Ramos (cell line): ENCODE measurements around the gene TPM2.

Experiments used
- in situ Hi-C: fragments of 300-500 bp; cut with MboI; formaldehyde crosslinking; loops from one replicate; pipeline ENCODE4 v1.14.3; 2022; ENCODE audit warnings: low sequenced_read_pairs; ENCODE audit not compliant: unreplicated experiment

TPM2 gene

GRCh38 chr9:35689542-35690293 lies at the start of gene TPM2:
TPM2 (minus strand) TSS chr9:35689925; CDS start chr9:35689817, 108 bp downstream.
- in situ Hi-C loops, result no loop called here

DNA sequence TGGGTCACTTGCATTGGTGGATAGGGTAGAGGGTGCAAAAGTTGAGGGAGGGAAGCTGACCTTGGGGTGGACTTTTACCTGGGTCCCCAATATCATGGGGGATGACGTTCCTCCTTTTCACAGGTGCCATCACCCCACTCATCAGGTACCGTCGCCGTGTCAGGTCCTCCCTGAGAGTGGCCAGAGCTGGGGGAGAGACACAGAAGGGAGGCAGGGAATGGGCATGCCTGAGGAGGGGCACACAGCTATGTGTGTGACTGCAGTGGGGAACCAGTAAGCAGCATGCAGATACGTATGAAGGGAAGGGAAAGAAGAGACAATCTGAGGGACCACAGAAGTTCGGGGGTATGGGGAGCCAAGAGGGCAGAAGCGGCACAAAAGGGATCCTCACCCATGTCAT lies 49.2 kb upstream of the TPM2 start:
- in situ Hi-C loops, result loop anchor here (25.0 kb wide), 1 partner anchor 652 kb away; the partner anchor contains the start of genes FANCG and PIGO

DNA sequence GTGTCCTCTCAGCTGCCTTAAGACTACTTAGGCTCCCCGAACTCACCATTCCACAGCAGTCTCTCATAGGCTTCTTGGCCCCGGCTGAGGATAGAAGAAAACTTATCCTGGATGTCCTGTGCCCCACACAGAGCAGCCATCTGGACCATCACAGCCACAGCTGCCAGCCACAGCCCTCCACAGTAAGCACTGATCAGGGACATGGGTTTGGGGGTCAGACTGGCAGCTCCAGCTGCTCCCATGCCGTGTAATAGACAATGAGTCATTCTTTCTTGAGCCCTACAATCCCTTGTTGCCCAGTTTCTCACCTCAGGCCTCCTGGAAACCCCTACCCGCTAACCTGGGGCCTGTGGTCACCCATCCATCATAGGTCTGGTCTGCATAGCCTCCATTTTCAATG lies 48.5 kb upstream of the TPM2 start:
- in situ Hi-C loops, result loop anchor here (25.0 kb wide), 1 partner anchor 651 kb away; the partner anchor contains the start of genes FANCG and PIGO

- in situ Hi-C loops, result loop anchor here (25.0 kb wide), 1 partner anchor 650 kb away; the partner anchor contains the start of genes FANCG and PIGO
Measured at GRCh38 chr9:35737143-35737542, 47.4 kb upstream of the TPM2 start.

DNA sequence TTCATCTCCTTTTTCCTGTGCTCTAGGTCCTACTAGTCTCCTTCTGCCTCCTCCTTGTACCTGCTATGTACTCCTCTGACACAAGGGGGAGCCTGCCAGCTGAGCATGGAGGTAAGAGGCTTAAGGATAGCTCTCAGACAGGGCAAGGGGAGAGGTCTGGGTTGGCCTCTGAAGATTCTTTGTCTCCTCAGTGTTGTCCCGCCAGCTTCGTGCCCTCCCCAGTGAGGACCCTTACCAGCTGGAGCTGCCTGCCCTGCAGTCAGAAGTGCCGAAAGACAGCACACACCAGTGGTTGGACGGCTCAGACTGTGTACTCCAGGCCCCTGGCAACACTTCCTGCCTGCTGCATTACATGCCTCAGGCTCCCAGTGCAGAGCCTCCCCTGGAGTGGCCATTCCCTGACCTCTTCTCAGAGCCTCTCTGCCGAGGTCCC lies 46.5 kb upstream of the TPM2 start:
- in situ Hi-C loops, result loop anchor here (25.0 kb wide), 1 partner anchor 649 kb away; the partner anchor contains the start of genes FANCG and PIGO

DNA sequence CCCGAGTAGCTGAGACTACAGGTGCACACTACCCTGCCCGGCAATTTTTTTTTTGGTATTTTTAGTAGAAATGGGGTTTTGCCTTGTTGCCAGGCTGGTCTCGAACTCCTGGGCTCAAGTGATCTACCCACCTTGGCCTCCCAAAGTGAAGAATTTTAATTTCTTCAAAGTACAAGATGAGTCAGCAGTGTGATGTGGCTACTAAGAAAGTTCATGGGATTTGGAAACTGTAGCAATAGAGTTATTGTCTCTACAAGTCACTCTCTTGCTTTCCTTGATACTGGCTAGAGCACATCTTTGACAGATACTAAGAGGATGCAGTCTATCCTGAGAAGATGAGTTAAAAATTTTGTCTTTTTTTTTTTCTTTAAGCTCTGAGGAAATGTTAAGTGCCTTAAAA lies 44.4 kb upstream of the TPM2 start:
- in situ Hi-C loops, result loop anchor here (25.0 kb wide), 1 partner anchor 647 kb away; the partner anchor contains the start of genes FANCG and PIGO

DNA sequence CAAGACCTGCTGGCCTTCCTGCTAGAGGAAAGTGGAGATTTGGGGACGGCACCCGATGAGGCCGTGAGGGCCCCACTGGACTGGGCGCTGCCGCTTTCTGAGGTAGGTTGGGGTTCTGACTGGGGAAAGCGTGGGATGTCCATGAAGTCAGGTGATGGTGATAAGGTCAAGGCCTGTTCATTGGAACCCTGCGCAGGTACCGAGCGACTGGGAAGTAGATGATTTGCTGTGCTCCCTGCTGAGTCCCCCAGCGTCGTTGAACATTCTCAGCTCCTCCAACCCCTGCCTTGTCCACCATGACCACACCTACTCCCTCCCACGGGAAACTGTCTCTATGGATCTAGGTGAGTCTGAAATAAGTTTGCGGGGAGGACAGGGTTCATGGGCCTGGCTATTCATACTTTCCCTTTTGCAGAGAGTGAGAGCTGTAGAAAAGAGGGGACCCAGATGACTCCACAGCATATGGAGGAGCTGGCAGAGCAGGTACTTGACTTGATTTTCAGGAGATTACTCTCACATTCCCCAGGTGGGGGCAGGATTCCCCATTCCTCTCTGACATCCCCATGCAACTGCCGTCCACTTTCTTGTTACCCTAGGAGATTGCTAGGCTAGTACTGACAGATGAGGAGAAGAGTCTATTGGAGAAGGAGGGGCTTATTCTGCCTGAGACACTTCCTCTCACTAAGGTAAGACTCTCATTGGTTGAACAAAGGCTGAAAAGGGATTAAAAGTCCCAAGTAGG lies 43.2 kb upstream of the TPM2 start:
- in situ Hi-C loops, result loop anchor here (25.0 kb wide), 1 partner anchor 646 kb away; the partner anchor contains the start of genes FANCG and PIGO

- in situ Hi-C loops, result loop anchor here (25.0 kb wide), 1 partner anchor 645 kb away; the partner anchor contains the start of genes FANCG and PIGO
Measured at GRCh38 chr9:35732185-35732799, 42.6 kb upstream of the TPM2 start, which contains the start of the genes CREB3 and TLN1. CREB3 (plus strand) TSS chr9:35732666; CDS start chr9:35732773, 107 bp downstream. TLN1 (minus strand) TSS chr9:35732195; CDS start chr9:35725694, 6,501 bp downstream.

DNA sequence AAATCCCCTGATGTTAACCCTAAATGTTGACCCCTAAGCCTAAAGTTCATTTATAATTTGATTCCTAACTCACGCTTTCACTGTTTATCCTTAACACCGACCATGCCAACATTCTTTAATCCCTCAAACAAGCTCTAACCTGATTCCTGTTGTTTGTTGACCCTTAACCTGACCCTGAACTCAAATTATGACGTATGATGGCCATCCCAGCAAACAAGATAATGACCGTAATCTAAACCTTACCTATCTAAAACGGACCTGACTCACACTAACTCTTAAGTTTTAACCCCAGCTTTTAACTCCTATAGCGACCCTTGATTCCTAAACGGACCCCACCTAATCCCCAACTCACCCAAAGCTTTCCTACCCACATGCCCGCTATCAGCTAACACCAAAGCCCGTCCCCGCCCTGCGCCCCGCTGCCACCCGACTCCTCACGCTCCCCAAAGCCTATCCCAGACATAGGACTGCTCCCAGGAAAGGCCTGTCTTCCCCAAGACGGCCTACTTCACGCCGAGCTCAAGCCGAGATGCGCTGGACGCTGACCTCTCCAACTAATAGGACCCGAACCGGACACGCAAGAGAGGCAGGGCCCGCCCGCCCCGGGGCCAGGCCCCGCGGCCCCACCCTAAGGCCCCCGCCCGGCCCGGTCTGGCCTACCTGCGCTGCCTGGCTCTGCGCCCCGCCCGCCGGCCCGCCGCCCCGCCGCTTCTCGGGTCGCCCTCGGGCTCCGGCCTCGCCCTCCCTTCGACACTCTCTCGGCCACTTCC lies 41.9 kb upstream of the TPM2 start:
- in situ Hi-C loops, result loop anchor here (25.0 kb wide), 1 partner anchor 644 kb away; the partner anchor contains the start of genes FANCG and PIGO

- in situ Hi-C loops, result loop anchor here (25.0 kb wide), 1 partner anchor 643 kb away; the partner anchor contains the start of genes FANCG and PIGO
Measured at GRCh38 chr9:35730486-35730854, 40.7 kb upstream of the TPM2 start.

DNA sequence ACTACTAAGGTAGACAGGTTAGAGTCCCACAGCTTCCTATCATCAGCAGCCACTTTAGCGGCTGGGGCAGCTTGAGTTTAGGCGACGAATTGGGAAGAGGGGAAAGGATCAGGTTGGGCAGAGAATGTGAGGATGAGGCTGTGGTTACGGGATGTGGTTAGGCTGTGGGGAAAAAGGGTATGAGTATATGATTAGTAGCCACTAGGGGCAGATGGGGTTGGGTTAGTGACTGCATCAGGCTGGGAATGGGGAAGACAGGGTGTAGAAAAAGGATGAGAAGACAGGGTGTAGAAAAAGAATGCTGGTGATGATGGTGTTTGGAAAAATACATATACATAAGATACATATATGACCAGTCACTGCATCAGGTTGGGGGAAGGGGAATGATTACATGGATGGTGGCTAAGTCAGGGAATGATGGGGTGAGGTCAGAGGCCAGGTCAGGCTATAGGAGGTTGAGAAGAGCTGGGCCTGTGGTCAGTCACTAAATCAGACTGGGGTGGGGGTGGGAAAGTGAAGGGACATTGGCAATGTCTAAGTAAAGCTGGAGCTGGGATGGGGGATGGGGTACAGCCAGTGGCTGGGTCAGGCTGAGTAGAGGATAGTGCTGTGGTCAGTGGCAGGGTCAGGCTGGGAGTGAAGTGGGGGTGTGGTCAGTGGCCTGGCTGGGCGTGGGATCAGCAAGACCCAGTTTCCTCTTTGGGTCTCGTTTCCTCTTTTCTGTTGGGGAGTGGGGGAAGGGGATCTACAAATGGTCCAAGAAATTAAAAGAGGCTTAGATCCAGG lies 40.2 kb upstream of the TPM2 start:
- in situ Hi-C loops, result loop anchor here (10.0 to 25.0 kb wide), 2 partner anchors 125 to 643 kb away; partner anchors contain the start of genes FANCG, PIGO and TESK1

GRCh38 chr9:35729101-35729500 lies 39.4 kb upstream of the TPM2 start:
- in situ Hi-C loops, result loop anchor here (10.0 to 25.0 kb wide), 2 partner anchors 124 to 642 kb away; partner anchors contain the start of genes FANCG, PIGO and TESK1

DNA sequence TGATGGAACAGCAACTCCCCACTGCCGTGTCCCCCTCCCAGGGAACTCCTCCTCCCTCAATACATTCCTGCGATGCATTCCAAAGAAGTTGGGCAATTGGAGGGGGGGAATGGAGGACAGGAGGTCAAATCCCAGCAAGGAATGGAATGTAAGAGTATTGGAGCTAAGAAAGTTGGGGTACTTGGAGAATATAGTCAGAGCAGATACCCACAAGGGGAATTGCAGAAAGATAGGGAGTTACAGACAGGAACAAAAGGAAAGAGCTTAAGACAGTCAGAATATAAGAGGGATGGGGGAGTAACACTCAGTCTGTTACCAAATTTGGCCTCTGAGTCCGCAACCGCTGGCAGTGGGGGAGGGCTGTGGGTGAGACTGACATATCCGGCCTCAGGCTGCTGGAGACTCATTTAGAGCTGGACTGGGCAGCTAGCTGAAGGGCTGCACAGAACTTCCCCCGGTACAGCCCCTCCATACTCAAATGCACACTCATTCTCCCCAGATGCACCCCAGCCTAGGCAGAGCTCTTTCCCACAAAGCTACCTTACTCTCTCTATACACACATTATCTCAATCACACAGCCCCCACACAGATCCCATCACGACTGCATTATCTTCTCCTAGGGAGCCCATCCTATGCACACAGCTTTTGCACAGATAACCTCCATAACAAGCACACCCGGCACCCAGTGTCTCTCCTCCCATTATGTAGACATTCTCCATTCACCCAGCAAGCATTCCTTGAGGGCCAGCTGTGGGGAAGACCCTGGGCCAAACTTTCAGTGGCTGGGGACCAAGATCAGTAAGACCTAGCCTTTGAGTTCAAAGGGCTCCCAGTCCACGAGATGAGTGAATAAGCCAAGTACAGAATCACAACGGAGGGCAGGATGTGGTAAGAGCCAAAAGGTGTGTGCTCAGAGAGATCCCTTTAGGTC lies 38.6 kb upstream of the TPM2 start:
- in situ Hi-C loops, result loop anchor here (10.0 to 25.0 kb wide), 2 partner anchors 124 to 641 kb away; partner anchors contain the start of genes FANCG, PIGO and TESK1

GRCh38 chr9:35727676-35728040 lies 37.9 kb upstream of the TPM2 start:
- in situ Hi-C loops, result loop anchor here (10.0 to 25.0 kb wide), 2 partner anchors 123 to 640 kb away; partner anchors contain the start of genes FANCG, PIGO and TESK1

DNA sequence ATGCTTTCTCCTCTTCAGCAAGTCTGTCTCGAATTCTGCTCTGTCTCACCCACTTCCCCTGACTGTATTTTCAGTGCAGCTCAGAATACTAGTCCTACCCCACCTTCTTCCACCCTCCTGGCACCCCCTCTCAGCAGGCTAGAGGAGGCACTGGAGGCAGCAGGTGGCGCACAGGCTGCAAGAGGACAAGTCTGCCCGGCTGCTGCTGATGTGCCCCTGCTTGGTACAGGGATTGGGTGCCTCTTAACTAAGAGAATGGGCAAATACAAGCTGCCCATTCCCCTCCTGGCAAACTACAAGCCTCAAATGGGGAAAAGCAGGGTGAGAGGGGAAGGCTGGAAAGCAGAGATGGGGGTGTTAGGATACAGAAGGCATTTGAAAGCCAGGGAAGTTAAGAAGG lies 37.2 kb upstream of the TPM2 start:
- in situ Hi-C loops, result loop anchor here (10.0 to 25.0 kb wide), 2 partner anchors 122 to 640 kb away; partner anchors contain the start of genes FANCG, PIGO and TESK1

DNA sequence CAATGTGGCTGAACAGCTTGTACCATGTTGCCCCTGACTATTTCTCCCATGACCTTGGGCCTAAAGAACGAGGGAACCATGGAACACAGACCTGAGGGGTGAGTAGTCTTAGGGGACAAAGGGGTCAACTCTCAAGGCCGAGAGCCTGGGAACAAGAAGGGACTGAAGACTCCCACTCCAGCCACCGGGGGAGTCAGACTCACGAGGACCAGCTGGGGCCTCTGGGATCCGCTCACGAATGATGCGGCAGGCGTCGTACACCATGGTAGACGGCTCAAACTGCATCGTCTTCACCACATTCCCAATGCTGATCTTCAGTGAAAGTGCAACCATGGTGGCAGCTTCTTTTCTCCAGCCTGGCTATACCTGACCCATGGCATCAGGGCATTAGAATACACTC lies 35.6 kb upstream of the TPM2 start:
- in situ Hi-C loops, result loop anchor here (10.0 to 25.0 kb wide), 2 partner anchors 121 to 638 kb away; partner anchors contain the start of genes FANCG, PIGO and TESK1

DNA sequence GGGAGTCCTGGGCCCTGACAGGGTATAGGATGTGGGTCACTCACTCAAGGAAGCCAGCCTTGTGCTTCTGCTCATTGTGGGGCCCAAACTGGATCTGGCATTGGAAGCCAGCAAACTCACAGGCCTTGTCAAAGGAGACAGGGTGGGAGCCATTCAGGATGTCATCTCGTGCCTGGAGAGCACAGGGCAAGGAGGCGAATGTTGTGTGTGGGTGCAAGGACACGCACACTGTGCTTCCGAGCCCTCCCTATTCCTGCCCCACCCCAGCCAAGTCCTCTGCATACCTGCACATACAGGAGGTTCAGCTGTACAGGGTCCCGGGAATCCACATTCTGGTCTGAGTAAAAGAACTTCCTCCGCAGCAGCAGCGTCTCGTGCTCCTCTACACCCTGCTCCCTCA lies 34.2 kb upstream of the TPM2 start:
- in situ Hi-C loops, result loop anchor here (10.0 kb wide), 1 partner anchor 119 kb away; the partner anchor contains the start of gene TESK1
